ENCODE data around the gene RXRA.

DNA sequence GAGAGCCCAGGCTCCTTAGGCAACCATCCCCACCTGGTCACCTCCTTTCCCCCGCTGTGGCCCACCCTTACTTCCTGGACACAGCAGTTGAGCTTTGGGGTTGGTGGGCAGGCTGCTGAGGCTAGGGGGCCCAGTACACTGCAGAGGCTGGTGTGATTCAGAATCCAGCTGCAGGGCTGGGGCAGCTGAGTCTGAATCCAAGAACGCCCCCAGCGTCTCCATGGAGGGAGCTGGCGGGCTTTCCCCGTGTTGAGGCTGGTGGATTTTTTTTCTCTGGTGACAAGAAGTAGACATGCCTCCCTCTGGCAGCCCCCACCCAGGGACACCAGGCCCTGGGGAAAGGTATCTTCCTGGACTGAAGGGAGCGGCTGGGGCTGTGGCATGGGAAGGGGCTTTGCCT lies 104.8 kb downstream of the RXRA start:
- TF ChIP-seq EZH2 (IDR thresholded peaks at IDR 0.05; ENCODE audit: insufficient read depth, low read length) = no peak
- no peak for TF ChIP-seq CTCF (IDR thresholded peaks at IDR 0.05; ENCODE audit: insufficient read depth, low read depth, low read length)

All from astrocyte (in vitro differentiated cells and primary cell).